ENCODE measurements around the gene MAB21L2.
"Not testable (repeated sequence)": the region's sequence is repeated elsewhere in the genome, so short reads cannot be mapped to it uniquely, and the experiment has no call there.

DNA sequence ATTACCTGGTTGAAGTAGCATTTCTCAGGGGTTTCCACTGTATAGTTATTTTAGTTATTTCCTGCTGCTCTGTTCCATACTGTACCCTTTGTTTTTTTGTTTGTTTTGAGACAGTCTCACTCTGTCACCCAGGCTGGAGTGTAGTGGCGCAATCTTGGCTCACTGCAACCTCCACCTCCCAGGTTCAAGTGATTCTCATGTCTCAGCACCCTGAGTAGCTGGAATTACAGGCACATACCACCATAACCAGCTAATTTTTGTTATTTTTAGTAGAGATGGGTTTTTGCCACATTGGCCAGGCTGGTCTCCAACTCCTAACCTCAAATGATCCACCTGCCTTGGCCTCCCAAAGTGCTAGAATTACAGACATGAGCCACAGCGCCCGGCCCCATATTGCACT lies 24.1 kb upstream of the MAB21L2 start:
- TF ChIP-seq, protein P1, sequence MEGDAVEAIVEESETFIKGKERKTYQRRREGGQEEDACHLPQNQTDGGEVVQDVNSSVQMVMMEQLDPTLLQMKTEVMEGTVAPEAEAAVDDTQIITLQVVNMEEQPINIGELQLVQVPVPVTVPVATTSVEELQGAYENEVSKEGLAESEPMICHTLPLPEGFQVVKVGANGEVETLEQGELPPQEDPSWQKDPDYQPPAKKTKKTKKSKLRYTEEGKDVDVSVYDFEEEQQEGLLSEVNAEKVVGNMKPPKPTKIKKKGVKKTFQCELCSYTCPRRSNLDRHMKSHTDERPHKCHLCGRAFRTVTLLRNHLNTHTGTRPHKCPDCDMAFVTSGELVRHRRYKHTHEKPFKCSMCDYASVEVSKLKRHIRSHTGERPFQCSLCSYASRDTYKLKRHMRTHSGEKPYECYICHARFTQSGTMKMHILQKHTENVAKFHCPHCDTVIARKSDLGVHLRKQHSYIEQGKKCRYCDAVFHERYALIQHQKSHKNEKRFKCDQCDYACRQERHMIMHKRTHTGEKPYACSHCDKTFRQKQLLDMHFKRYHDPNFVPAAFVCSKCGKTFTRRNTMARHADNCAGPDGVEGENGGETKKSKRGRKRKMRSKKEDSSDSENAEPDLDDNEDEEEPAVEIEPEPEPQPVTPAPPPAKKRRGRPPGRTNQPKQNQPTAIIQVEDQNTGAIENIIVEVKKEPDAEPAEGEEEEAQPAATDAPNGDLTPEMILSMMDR (IDR thresholded peaks at IDR 0.05; ENCODE audit: insufficient read depth, low read length, poor library complexity, severe bottlenecking): not testable (repeated sequence)
- TF ChIP-seq EZH2phosphoT487 (conservative IDR thresholded peaks at IDR 0.05; ENCODE audit: low read length): not testable (repeated sequence)
